BJ (cell line): ENCODE measurements around the gene WWP2. TPM values are rescaled to one million over a fixed set of nuclear protein-coding genes. Genes with fewer than 3 reads are reported as not detected.

Source experiments
- CTCF ChIA-PET: fragments of 350-600 bp; formaldehyde crosslinking; extraction: SDS; loops from one replicate; lab custom pipeline; 2021; ENCODE audit warnings: antibody characterized with exemption, inconsistent platforms; lab: Yijun Ruan, JAX
- POLR2A ChIA-PET: fragments of 300-600 bp; sonication (Branson Sonifier 250); formaldehyde crosslinking; extraction: SDS; loops from one replicate; lab custom pipeline; 2021; ENCODE audit warnings: antibody characterized with exemption; lab: Charles Lee
- DNase-seq: peaks from one replicate; pipeline ENCODE4 v3.0.0-alpha.2; 2011; ENCODE audit warnings: low read depth
- H3K27me3 ChIP-seq: 2 replicates; pipeline ENCODE4 v1.6.0; 2011; ENCODE audit warnings: low read length; ENCODE audit not compliant: control insufficient read depth, insufficient read depth
- H3K36me3 ChIP-seq: 2 replicates; pipeline ENCODE4 v1.5.1; 2011; ENCODE audit warnings: low read length; ENCODE audit not compliant: control insufficient read depth, insufficient read depth
- H3K4me3 ChIP-seq: 2 replicates; pipeline ENCODE4 v1.5.1; 2011; ENCODE audit warnings: low read depth, mild to moderate bottlenecking, control low read depth, low read length
- polyA plus RNA-seq: library from polyadenylated mRNA; depleted of rRNA; stranded (reverse); fragments of >200 nt; gene quantifications from 2 replicates; pipeline ENCODE4 v1.2.3, GENCODE V29; 2011
- TF ChIP-seq, protein P1 (sequence below): IDR thresholded peaks from 2 replicates; pipeline ENCODE4 v1.5.1; 2011; ENCODE audit warnings: low read depth, mild to moderate bottlenecking, control low read depth, inconsistent platforms, low read length, moderate library complexity; ENCODE audit not compliant: insufficient read depth

WWP2 gene
- polyA plus RNA-seq, 1 experiment: 16.8 TPM

DNA sequence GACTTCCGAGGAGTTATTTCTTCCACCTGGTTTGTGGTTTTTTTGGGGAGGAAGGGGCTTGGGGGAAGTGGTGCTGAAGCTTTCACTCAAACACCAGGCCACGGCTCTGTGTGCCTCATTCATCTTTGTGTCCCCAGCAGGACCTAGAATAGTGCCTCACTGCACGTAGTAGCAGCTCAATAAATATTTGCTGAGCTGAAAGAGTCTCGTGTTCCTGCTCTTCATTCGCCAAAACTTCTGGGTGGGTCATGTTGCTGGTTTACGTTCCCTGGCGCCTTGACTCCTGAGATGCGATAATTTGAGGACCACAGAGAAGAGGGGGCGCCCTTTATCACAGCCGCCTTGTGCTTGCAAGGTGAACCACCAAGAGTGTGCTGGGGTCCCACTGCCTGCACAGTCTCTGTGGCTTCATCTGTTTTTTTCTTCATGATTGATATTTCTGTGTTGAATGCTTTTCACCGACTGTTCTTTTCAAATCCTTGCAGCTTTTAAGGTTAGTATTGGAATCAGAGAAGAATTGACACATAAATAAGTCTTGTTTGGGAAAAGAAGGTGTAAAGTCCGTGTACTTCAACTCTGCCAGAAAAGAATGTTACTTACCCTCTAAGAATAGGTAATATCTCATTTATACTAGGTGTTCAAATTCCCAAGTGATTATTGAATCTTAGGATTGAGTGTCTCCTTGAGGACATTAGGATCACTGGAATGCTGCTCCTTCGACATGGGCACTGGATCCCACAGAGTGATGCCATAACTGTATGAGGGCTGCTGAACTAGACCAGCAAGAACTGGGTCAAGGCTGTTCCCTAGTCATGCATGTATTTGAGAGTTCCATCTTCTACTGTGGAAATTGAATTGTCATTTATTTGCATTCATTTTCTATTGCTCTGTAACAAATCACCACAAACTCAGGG lies 96.3 kb downstream of the WWP2 start:
- CTCF ChIA-PET: interaction anchor here (1.0 to 1.1 kb wide), 2 partner anchors 60 to 72 kb away, joined by 3 to 4 read pairs; no protein-coding TSS in a partner anchor

GRCh38 chr16:69859105-69859989 lies 97.2 kb downstream of the WWP2 start:
- Histone ChIP-seq H3K27me3 (no peaks in the 10 kb centered on the region), H3K4me3 (no peak overlapping the region), H3K36me3 (no peaks in the 10 kb centered on the region)
- ChIA-PET POLR2A (no interaction called here), CTCF (interaction anchor here (0.6 to 1.0 kb wide), 2 partner anchors 71 to 417 kb away, joined by 4 read pairs; no protein-coding TSS in a partner anchor)
- no peak for DNase-seq
- TF ChIP-seq, protein P1, sequence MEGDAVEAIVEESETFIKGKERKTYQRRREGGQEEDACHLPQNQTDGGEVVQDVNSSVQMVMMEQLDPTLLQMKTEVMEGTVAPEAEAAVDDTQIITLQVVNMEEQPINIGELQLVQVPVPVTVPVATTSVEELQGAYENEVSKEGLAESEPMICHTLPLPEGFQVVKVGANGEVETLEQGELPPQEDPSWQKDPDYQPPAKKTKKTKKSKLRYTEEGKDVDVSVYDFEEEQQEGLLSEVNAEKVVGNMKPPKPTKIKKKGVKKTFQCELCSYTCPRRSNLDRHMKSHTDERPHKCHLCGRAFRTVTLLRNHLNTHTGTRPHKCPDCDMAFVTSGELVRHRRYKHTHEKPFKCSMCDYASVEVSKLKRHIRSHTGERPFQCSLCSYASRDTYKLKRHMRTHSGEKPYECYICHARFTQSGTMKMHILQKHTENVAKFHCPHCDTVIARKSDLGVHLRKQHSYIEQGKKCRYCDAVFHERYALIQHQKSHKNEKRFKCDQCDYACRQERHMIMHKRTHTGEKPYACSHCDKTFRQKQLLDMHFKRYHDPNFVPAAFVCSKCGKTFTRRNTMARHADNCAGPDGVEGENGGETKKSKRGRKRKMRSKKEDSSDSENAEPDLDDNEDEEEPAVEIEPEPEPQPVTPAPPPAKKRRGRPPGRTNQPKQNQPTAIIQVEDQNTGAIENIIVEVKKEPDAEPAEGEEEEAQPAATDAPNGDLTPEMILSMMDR: no peak

More for the DNA sequence above, 96.3 kb downstream of the WWP2 start:
- POLR2A ChIA-PET: no interaction called here
- Histone ChIP-seq H3K36me3 (no peaks in the 10 kb centered on the region), H3K27me3 (no peaks in the 10 kb centered on the region), H3K4me3 (no peak overlapping the region)
- TF ChIP-seq, protein P1: no peak
- DNase-seq: no peak

DNA sequence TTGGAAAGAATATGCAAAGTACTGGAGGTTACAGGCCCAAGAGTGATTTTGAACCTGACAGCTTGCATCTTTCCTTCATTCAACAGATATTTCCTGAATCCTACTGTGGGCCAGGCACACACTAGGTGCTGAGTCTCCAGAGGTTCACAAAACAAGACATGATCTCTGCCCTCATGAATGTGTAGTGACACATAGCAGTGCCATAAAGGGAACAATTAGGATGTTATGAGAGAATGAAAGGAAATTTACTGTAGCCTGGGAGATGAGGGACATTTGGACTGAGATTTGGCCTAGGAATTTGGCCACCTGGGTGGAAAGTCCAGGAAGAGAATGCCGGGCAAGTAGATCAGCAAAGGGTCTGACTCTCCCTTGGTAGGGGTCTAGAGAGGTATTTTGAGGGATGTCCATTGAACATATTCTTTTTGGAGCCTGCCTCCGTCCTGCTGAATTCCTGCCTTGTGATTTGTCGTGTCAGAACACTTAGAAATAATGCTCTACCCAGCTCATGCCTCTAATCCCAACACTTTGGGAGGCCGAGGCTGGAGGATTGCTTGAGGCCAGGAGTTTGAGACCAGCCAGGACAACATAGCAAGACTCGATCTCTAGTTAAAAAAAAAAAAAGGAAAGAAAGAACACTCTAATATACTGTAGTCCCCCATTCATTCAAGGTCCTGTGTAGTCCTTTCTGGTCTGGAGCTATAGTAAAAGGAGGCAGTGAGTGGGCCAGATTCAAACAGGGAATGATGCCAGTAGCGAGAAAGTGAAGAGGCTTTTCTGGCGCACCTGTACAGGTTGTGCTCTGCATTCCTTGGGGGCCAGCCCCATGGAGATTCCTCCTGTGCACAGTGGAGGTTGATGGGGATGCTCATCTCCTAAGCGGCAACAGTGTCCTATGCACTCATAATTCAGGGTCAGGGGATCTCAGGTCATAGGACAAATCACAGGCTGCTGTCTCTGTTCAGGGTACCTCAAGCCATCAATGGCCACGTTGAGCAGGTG lies 98.4 kb downstream of the WWP2 start:
- DNase-seq: no peak
- no peaks in the 10 kb centered on the region for H3K36me3 ChIP-seq
- H3K4me3 ChIP-seq: no peak overlapping the region
- ChIA-PET POLR2A (no interaction called here), CTCF (interaction anchor here (0.6 to 2.0 kb wide), 4 partner anchors 11 to 70 kb away, joined by 3 to 5 read pairs (median 4); no protein-coding TSS in a partner anchor)
- TF ChIP-seq, protein P1: no peak
- no peaks in the 10 kb centered on the region for H3K27me3 ChIP-seq

DNA sequence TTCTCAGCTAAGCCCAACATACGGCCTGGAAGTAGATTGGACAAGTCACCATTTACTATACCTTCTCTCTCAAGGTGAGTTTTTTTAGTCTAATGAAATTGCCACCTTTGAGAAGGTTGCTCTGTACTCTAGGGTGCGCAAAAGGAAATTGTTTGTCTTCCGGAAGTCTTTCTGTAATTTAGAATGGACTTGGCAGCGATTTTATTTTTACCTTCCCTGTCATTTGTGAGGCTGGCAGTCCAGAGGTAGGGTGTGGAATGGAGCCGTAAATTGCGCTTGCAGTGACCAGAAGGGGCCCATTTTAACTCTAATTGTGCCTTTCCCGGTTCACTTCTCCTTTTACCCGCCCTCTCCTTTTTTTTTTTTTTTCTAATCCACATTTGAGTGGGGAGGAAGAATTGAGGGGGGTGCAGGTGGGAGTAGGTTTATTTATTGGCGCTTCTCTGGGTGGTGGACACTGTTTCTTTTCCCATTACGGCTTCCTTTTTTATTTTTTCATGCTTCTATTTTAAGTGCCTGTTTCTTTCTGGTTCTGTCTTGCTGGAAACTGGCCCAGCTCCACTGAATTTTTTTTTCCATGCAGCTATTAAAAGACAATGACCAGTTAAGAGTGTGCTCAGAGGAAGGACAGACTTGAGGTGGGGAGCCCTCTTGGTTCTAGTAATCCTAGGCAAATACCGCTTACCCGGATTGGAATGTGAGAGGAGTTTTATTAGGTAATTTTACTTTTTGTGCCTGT lies 99.3 kb downstream of the WWP2 start:
- ChIA-PET CTCF (interaction anchor here (0.6 to 2.0 kb wide), 5 partner anchors 13 to 69 kb away, joined by 3 to 5 read pairs (median 3); no protein-coding TSS in a partner anchor), POLR2A (interaction anchor here (0.7 kb wide), 1 partner anchor 13 kb away, joined by 3 read pairs; no protein-coding TSS in a partner anchor)
- H3K27me3 ChIP-seq: no peaks in the 10 kb centered on the region
- peak; percentile 77 for DNase-seq
- H3K36me3 ChIP-seq: no peaks in the 10 kb centered on the region
- no peak overlapping the region for H3K4me3 ChIP-seq
- TF ChIP-seq, protein P1: no peak
